Vagina (tissue), 2 donors: ENCODE results near the gene TUBB6. TPM values are rescaled to one million over a fixed set of nuclear protein-coding genes. Genes with fewer than 3 reads are reported as not detected.

ENCODE experiments used
- DNase-seq, 2 donors: peaks; one replicate each; pipeline ENCODE4 v3.0.0-alpha.2; 2017; ENCODE audit errors: extremely low spot score in 2 of 2
- H3K27ac ChIP-seq: fragments of 200-600 bp; sonication (generic); one replicate; pipeline ENCODE4 v1.5.1; 2019
- H3K27me3 ChIP-seq: fragments of 200-600 bp; sonication (generic); one replicate; pipeline ENCODE4 v1.5.1; 2019
- H3K36me3 ChIP-seq, 2 donors: fragments of 200-600 bp; sonication (generic); one replicate each; pipeline ENCODE4 v1.5.1; 2017 to 2019
- H3K4me1 ChIP-seq: fragments of 200-600 bp; sonication (generic); one replicate; pipeline ENCODE4 v1.5.1; 2019
- H3K4me3 ChIP-seq, 2 donors: fragments of 200-600 bp; sonication (generic); 1 replicate in 1 of 2; 2 replicates in 1 of 2; pipeline ENCODE4 v1.5.1; 2016 to 2019
- H3K9me3 ChIP-seq: fragments of 200-600 bp; sonication (generic); one replicate; pipeline ENCODE4 v1.5.1; 2019
- POLR2A ChIP-seq, 2 donors: fragments of 450-650 bp; IDR thresholded peaks; one replicate each; pipeline ENCODE4 v1.6.1; 2017; ENCODE audit warnings: antibody characterized with exemption in 2 of 2, mild to moderate bottlenecking in 2 of 2, moderate library complexity in 2 of 2
- POLR2AphosphoS5 ChIP-seq, 2 donors: sonication (generic); formaldehyde crosslinking; IDR thresholded peaks; one replicate each; pipeline ENCODE4 v1.9.0; 2017; ENCODE audit warnings: antibody characterized with exemption in 2 of 2, mild to moderate bottlenecking in 2 of 2, low read depth in 1 of 2; ENCODE audit not compliant: insufficient read depth in 1 of 2
- intact Hi-C: fragments of 100-400 bp; cut with DNase I; formaldehyde crosslinking; loops from one replicate; pipeline ENCODE4 v1.15.1; 2023
- total RNA-seq: library from RNA; depleted of rRNA; stranded (reverse); fragments of >200 nt; gene quantifications from one replicate; pipeline ENCODE4 v1.2.3, GENCODE V29; 2016
- TF ChIP-seq, protein P1 (sequence below), 3 experiments: fragments of 450-650 bp in 2 of 3; fragments of 200-600 bp in 1 of 3; sonication (generic) in 1 of 3; IDR thresholded peaks; one replicate each; pipeline ENCODE4 v1.5.1; 2017 to 2019; ENCODE audit warnings: antibody characterized with exemption in 3 of 3, mild to moderate bottlenecking in 2 of 3, moderate library complexity in 2 of 3

The TUBB6 gene
- total RNA-seq, 1 donor from 2014 or later = 450 TPM

DNA sequence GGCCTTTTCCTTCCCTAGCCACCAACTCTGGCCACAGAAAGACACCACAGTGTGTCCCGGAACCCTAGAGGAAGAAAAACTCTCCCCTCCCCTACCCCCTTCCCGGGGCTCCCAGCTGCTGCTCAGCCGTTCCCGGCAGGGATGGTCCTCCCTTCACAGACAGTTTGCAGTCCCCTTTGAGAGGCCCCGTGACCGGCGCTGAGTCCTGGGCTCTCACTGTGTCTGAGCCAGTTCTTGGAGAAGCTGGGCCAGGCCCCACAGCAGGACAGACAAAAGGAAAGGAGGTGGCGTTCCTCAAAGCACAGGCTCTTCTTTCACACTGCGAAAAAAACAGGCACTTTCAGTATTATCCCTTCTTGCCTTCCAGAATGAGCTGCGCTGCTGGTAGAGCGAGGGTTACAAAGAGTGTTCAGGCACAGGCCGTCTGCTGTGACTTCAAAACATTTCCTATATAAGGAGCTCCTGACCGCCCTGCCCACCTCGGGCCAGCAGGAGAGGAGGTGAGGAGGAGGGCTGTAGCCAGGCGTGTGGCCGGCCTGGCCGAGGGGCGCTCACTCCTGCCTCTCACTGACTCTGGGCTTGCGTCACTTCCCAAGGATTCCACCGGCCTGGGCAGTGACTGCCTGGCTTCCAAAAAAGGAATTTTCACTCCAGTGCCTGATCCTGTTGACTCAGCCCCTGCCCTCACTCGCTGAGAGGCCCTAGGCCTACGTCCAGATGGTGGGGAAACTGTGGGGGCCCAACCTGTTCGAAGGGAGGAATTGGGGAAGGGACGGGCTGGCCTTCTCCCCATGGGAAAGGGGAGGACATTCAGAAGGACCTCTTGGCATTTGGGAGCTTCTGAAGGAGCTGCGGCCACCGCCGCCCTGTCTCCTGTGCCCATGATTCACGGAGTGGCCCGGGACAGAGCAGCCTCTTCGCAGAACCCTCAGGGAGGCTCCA, 29.0 kb upstream of the TUBB6 start:
- Histone ChIP-seq H3K36me3 (no peaks in the 10 kb centered on the region), H3K4me1 (peaks cover 35% of the 10 kb centered on the region), H3K27ac (peak overlapping the region; percentile 95), H3K27me3 (no peaks in the 10 kb centered on the region), H3K4me3 (peak overlapping the region; percentile 39 to 43), H3K9me3 (no peaks in the 10 kb centered on the region)
- DNase-seq = peak in 1 of 2 donors; percentile 94
- TF ChIP-seq POLR2A (IDR thresholded peaks at IDR 0.05) (peak in 1 of 2 donors; percentile 79), POLR2AphosphoS5 (IDR thresholded peaks at IDR 0.05; ENCODE audit: insufficient read depth in 1 of 2, low read depth in 1 of 2) (peak; percentile 89 to 98)
- TF ChIP-seq, protein P1, sequence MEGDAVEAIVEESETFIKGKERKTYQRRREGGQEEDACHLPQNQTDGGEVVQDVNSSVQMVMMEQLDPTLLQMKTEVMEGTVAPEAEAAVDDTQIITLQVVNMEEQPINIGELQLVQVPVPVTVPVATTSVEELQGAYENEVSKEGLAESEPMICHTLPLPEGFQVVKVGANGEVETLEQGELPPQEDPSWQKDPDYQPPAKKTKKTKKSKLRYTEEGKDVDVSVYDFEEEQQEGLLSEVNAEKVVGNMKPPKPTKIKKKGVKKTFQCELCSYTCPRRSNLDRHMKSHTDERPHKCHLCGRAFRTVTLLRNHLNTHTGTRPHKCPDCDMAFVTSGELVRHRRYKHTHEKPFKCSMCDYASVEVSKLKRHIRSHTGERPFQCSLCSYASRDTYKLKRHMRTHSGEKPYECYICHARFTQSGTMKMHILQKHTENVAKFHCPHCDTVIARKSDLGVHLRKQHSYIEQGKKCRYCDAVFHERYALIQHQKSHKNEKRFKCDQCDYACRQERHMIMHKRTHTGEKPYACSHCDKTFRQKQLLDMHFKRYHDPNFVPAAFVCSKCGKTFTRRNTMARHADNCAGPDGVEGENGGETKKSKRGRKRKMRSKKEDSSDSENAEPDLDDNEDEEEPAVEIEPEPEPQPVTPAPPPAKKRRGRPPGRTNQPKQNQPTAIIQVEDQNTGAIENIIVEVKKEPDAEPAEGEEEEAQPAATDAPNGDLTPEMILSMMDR (IDR thresholded peaks at IDR 0.05) = peak in 1 of 3 experiments; percentile 13
- intact Hi-C loops = no loop called here

DNA sequence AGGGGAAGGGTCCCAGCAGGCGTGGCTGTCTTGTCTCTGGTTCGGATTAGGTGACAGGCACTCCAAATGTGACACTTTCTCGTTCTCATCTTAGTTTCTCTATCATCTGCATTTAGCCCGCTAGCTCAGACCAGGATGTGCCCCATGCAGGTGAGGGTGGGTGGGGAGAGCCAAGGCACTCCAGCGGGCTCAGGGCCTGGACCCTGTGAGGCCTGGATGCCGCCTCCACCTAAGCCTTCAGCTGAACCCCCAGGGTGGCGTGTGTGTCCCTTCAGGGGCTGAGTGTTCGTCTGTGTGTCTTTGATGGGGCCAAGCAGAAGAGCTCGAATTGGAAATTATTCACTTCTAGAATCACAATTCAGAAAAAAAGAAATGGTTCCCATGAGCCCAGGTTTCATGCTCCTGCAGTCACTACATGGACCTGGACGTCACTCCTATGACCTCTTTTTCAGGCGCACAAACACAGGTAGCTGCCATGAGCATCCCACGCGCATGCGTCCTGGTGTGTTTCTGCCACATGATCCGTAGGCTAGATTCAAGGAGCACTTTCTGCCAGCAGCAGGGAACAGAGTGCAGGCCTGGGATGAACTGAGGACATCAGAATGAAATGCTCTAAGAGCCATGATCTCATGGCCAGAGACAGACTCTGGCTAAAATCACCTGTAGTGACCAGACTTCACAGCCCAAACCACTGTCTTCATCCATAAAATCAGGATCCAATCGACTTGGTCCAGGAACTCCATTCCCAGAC, 28.1 kb upstream of the TUBB6 start:
- Histone ChIP-seq H3K4me3 (peak overlapping the region; percentile 39 to 43), H3K27me3 (no peaks in the 10 kb centered on the region), H3K4me1 (peaks cover 35% of the 10 kb centered on the region), H3K9me3 (no peaks in the 10 kb centered on the region), H3K27ac (peak overlapping the region; percentile 95), H3K36me3 (no peaks in the 10 kb centered on the region)
- intact Hi-C loops = no loop called here
- TF ChIP-seq POLR2AphosphoS5 (IDR thresholded peaks at IDR 0.05; ENCODE audit: insufficient read depth in 1 of 2, low read depth in 1 of 2) (no peak), POLR2A (IDR thresholded peaks at IDR 0.05) (no peak)
- TF ChIP-seq, protein P1 (IDR thresholded peaks at IDR 0.05) = no peak
- DNase-seq = no peak

DNA sequence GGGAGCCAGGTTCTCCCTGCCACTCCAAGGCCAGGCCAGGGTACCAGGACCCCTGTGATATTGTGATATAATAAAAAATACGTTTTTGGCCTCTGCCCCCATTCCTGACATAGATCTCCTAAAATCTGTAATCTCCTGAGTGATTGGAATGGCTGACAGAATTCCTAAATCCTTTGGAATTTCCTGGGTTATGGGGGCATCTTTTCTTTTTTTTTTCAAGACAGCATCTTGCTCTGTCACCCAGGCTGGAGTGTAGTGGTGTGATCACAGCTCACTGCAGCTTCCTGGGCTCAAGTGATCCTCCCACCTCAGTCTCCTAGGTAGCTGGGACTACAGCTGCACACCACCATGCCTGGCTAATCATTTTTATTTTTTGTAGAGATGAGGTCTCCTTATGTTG, 26.2 kb upstream of the TUBB6 start:
- H3K4me3 ChIP-seq = no peak overlapping the region
- H3K27me3 ChIP-seq = no peaks in the 10 kb centered on the region
- peaks cover 28% of the 10 kb centered on the region for H3K4me1 ChIP-seq
- H3K9me3 ChIP-seq = no peaks in the 10 kb centered on the region
- no peak for DNase-seq
- no peak overlapping the region for H3K27ac ChIP-seq
- intact Hi-C loops = no loop called here
- TF ChIP-seq, protein P1 (IDR thresholded peaks at IDR 0.05) = no peak
- no peak for TF ChIP-seq POLR2A (IDR thresholded peaks at IDR 0.05)
- TF ChIP-seq POLR2AphosphoS5 (IDR thresholded peaks at IDR 0.05; ENCODE audit: insufficient read depth in 1 of 2, low read depth in 1 of 2) = no peak
- H3K36me3 ChIP-seq = no peaks in the 10 kb centered on the region

DNA sequence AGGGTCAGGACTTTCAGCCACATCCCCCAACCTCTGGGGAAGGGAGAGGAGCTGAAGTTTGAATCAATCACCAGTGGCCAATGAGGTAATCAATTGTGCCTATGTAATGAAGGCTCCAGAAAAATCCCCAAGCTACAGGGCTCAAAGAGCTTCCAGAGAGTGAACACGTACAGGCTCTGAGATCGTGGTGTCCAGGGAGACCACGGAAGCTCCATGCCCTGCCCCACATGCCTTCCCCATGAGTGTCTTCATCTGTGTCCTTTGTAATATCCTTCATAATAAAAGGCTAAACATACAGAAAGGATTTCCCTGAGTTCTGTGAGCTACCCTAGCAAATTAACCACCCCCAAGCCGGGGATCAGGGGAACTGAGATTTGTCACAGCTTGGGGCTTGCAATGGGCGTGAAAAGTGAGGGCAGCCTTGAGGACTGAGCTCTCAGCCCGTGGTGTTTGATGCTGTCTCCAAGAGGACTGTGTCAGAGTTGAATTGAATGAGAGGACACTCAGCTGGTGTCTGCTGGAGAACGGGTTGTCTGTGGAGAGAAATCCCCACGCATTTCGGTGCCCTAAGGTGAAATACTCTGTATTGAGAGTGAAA, 25.5 kb upstream of the TUBB6 start:
- intact Hi-C loops = no loop called here
- Histone ChIP-seq H3K9me3 (no peaks in the 10 kb centered on the region), H3K27me3 (no peaks in the 10 kb centered on the region), H3K27ac (no peak overlapping the region), H3K36me3 (no peaks in the 10 kb centered on the region), H3K4me3 (no peak overlapping the region), H3K4me1 (peaks cover 26% of the 10 kb centered on the region)
- no peak for TF ChIP-seq POLR2A (IDR thresholded peaks at IDR 0.05)
- TF ChIP-seq, protein P1 (IDR thresholded peaks at IDR 0.05) = no peak
- no peak for TF ChIP-seq POLR2AphosphoS5 (IDR thresholded peaks at IDR 0.05; ENCODE audit: insufficient read depth in 1 of 2, low read depth in 1 of 2)
- no peak for DNase-seq
